ENCODE data around the gene EIF4G3.

DNA sequence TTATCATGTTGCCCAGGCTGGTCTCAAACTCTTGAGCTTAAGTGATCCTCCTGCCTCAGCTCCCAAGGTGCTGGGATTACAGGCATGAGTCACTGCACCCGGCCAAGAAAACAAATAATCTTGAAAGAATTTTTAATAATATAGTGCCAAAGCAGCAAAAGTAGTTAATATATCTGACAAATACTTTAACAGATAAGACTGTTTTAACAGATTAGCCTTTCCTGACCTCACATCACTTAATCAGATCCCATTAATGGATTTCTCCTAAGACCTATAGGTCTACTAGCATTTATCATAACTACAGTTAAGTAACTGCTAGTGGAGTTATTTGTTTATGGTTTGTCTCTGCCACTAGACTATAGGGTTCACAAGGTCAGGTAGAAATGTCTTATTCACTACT is 328.5 kb downstream of the EIF4G3 start:
- TF ChIP-seq POLR2AphosphoS5 (IDR thresholded peaks at IDR 0.05; ENCODE audit: low read depth, low read length), result no peak
- no peak for TF ChIP-seq POLR2A (IDR thresholded peaks at IDR 0.05; ENCODE audit: low read depth, low read length)
- TF ChIP-seq TAF1 (IDR thresholded peaks at IDR 0.05; ENCODE audit: borderline replicate concordance, low read depth, low read length), result no peak
